Activated gamma-delta T cell treated with anti-CD3 and anti-CD28 coated beads, Interleukin-2, amount 50 U/mL, for 16 hours (primary cell): ENCODE measurements around the gene CHD6.

ENCODE experiments used
- DNase-seq: peaks from one replicate; pipeline ENCODE4 v3.0.0-alpha.2; 2020; ENCODE audit warnings: low read depth

Gene CHD6

DNA sequence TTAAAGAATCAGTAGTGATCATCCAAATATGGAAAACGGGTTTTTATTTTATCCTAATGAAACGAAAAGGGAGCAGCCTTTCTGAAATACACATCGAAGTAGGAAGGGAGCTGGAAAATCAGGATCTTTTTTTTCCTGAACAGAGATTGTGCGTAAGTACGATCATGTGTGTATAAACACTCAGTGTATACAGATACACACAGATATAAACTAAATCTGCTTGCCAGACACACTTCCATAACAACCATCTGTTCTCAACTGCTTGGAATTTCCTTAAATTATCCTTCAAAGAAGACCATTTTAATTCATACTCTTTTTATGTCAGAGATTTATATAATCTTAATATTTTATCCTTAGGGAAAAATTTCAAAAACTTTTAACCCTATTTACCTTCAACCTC lies 110.7 kb downstream of the CHD6 start:
- DNase-seq = no peak

DNA sequence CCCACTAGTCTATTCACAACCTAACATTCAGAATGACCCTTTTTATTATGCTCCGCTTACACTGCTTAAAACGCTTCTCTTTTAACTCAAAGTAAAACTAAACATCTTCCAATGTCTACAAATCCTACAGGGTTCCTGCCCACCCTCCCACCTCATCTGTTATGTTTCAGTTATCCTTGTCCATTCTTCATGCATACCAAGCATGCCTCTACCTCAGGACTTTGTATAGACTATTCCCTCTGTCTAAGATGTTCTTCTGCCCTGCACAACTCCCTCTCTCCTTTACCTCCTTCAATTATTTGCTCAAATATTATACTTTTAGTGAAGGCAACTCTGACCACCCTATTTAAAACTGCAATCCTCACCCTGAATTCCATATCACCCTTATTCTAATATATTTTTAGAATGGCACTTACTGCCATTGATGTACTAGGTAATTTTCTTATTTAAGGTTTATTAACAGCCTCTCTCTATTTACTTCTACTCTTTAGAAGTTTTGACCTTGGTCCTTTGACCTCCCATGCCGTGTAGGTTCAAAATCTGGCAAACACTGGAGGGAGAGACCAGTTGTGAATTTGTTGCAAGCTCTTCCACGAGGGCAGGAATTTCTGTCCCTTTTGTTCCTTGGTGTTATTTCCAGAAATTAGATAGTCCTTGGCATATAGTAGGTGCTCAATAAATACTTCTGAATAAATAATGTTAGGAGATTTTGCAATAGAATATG lies 111.8 kb downstream of the CHD6 start:
- DNase-seq = no peak

DNA sequence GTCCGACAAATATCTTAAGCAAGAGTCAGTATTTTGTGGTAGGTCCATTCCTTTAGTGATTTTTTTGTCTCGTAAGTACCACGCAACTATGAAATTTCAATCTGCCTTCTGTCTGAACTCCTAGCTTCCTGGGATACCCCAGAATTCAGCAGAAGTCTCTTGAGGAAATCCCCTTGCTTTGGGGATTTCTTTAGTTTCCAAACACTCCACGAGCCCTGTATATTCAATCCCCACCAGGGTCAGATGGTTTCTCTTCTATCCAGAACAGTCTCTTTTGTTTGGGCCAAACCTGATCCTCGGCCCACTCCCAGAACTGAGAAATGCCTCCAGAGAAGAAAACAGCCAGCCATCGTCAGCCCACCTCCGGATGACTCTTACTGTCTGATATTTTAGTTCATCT lies 113.0 kb downstream of the CHD6 start:
- DNase-seq = no peak

DNA sequence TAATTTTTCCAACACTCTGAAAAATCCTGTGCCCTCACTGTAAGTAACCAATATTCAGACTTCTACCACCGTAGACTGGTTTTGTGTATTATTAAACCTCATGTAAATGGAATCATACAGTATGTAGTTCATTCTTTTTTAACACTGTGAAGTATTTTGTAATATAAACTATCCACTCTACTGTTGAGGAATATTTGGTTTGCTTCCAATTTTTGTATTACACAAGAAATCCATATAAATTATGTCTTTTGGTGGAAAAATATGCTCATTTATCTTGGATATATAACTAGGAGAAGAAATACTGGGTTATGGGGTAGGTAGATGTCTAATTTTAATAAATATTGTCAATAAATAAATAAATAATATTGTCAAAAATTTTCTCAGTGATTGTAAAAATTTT lies 116.8 kb downstream of the CHD6 start:
- no peak for DNase-seq

DNA sequence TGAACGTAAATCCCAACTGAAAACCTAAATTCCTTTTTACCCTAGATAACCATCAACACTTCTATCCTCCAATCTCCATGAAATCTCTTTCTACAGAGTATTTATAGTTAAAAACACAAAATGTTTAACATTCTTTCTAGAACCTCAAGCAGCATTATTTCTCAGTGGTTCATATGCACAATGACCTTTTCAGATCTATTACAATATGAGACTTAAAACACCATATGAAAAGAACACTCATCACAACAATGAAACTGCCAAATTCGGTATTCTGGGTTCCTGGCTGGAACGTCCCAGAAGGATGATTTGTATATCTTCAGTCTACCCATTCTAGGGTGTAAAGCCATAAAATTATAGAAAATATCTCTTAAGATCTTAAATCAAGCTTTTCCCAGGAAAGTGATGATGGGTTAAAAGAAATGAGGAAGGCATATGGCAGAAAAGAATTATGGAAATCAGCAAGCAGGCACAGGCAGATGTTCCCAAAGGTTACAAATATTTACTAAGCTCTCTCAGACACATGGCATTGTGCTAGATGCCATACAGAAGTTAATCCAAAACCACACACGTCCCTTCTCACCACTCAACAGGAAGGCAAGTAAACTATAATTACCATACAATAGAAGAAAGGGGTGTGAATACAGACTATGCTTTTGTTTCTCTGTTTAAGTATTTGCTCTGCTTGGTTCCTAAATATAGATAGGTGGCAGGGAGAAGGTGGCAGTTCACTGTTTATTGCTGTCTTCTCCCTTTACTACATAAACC lies 118.0 kb downstream of the CHD6 start:
- DNase-seq = no peak

DNA sequence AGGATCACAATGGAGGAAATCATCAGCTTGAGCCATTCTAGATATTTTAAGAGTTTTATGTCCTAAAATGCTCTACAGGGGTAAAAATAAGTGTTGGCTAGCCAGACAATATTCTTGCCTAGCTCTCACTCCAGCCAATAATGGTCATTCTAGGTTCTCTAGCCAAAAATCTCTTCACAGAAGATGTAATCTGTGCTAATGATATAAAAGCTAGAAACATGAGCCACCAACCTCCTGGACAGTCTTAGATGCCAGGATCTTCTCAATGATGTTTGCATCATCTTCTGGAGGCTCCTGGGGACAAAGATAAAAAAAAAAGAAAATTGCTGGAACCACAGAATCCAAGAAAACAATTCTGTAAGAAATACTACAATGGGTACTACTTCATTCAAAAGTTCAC lies 119.1 kb downstream of the CHD6 start:
- DNase-seq = no peak

DNA sequence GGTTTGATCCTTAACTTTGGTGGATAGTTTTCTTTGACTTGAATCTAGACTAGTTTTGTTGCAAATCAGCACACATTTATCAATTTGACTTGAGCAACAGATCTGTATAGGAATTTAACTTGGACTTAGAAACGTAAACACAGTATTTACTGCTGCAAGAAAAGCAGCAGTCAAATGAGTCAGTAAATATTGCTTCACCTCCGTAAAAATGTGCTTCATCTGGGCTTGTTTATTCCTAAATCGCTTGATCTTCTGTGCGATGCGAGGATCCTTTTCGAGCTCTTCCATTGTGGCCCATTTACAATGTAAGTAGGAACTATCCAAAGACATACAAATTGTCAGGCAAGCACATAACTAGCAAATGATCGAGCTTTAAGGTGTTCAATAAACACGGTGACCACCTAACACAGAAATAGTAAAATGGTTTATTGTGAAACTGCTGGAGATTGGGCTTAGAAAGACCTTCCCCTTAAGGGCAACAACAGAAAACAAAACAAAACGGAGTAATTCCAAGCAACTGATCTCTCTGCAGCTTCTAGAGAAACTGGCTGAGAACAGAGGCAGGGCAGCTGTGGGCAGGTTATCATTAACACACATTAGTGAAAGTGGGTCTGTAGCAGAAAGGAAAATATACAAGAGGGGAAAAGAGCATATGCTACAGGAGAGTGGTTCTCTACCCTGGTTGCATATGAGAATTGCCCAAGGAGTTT lies 120.8 kb downstream of the CHD6 start:
- DNase-seq = no peak

DNA sequence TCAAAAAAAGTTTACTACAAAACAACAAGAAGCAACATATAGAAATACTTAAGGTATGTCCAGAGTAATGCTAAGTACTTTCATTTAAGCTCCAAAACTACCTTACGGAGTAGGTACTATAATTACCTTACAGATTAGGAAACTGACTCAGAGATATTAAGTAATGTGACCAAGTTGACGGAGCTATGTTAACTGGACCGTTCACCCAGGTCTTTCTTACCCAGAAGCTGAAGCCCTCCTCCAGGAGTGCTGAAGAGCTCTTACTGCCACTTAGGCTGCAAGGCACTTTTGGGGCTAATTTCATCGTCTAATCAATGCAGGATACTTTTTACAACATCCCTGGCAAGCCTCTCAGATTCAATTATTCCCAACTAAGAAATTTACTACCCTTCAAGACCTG lies 123.7 kb downstream of the CHD6 start:
- no peak for DNase-seq

DNA sequence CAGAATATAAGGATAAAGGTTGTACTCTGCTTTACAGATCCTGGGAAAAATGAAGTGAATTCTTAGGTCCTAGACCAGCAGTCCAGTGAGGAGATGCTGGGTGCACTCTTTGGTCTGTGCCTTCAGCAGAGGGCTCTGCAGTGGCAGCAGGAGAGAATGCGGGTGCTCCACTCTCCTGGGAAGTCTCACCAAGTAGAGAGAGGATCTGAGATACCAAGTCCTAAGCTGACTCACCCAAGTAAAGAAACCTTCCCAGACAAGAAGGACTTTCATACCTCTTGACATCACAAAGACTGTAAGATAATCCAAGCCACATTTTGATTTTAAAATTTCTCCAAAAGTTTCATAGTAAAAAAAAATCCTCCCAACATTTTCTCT lies 134.6 kb downstream of the CHD6 start:
- DNase-seq = no peak

DNA sequence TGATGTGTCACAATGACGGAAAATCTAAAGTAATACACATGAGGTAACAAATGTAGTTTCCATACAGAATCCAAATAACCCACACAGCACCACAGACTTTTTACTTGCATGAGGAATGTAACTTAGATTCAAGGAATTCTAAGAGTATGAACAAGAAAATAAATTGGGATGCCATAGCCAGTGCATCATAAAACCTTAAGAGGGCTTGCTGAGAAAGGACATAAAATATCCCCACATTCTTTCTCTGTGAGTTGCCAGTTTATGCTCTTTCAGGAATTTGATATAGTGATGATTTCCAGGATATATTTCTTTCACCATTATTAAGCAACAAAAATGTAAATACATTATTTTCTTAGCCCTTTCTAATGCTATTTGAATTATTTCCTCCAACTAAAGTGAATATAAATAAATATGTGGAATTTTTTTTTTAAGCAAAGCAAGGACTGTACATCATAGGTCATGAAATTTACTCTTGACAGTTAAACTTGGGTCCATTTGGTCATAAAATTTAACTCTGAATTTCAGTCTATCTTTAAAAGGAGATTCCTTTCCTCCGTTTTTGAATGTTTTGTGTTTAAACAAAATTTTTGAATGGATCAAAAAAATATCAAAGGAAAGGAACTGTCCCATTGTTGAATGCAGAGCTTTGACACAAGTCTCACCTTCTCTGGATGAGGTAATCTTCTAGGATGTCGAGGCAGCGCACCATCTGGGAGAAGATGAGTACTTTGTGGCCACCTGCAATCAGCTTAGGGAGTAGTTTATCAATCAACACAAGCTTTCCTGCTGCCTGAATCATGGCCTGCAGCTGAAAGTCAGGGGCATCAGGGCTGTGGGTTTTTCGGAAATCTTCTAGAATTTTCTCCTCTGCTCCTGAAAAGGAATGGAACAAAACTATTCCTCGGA lies 135.3 kb downstream of the CHD6 start:
- no peak for DNase-seq

DNA sequence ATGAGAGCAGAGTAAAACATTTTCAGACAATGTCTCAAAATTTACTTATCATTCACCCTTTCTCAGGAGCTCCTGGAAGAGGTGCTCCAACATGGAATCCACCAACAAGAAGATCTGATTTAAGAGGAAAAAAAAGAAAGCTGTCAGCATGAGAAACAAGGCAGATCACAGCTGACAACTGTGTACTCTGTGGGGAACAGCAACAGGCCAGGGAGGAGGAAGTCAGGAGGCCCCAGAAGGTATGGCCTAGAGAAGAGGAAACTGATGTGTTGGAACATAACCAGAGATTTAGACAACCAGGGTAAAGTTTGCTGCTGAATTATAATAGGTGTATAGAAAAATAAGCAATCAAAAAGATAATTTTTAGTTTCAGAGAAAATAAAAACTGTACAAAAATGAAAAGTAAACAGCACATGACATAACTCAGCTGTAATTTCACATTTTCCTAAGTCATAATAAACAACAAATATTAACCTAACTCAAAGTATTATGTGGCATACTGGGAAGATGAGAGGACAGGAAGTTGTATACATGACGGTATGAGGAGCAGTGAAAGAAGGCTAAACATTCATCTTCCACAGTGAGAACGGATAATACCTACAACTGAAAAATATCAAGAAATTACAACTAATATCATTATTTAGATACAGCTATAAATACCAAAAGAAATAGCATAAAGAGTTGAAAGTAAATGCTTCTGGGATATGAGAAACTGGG lies 138.0 kb downstream of the CHD6 start:
- DNase-seq = no peak

DNA sequence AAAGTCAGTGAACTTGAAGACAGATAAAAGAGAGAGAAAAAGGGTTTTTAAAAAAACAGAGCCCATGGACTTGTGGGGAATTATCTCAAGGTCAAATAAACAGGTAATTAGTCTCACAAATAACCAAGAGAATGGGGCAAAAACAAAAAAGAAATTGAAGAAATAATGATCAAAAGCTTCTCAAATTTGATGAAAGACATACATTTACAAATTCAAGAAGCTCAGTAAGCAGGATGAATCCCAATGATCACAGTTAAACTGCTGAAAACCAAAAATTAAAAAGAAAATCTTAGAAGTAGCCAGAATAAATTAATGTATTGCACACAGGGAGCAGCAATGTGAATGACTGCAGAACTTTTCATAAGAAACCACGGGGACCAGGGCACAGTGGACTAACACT lies 139.1 kb downstream of the CHD6 start:
- DNase-seq = no peak

DNA sequence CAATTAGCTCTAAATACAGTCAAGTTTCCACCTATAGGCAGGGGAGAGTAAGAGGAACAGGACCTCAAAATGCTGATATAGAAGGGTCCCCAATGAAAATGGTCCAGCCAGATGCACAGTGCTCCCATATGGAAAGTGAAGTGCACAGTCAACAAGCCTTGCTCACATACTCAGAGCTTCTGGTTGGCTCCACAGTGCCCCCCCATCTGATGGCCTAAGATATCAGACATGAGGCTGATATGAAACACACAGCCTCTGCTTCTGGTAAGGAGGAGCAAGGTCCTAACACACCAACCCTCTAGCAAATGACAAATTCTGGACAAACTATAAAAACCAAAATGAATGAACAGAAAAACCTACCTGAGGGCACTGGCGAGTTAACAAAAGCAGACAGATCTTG lies 140.2 kb downstream of the CHD6 start:
- DNase-seq = no peak

DNA sequence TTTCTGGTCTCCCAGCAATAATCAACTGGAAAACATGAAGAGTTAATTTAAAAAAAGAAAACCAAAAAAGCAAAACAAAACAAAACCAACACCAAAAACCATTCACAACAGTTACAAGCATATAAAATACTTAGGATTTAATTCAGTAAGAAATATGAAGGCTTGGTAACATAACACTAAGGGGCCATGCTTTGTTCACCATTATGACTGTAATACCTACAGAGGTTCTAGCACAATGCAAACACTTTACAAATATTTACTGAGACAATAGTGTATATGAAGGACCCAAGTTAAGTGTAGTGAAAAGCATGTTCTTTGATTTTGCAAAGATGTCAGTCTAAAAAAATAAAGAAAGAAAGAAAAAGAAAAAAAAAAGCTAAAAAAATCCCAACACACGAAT lies 141.7 kb downstream of the CHD6 start:
- no peak for DNase-seq

DNA sequence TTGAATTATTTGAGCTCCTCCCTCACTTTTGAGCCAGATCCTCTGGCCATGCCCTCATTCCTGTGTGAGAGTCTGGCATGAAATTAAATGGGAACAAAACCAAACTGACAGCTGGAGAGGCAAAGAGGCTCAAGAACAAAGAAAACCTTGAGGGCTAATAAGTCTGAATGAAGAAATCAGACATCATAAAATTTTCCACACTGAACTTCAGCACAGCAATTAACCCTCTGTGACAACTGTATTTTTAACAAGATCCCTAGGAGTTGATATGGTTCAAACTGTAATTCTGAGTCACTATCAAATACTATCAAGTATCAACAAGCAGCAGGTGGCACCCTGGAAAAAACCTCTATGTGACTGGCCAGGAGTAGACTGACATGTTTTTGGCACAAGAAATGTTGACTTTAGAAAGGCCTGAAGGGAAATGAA lies 142.2 kb downstream of the CHD6 start:
- no peak for DNase-seq

DNA sequence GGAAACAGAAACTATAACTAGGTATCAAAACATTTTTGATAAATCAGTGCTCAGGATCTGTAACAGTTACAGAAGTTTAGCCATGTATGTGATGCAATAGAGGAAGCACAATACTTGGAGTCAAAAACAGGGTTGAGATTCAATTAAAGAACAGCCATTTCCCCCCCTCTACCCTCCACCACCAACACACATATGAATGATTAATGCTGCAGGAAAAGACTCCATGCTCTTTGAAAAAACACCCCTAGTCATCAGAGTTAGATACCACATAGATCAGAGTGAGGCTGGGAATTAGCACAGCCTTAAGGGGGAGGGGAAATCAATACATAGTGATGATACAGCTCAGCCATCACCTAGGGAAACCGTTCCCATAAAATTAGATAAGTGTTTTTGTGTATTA lies 142.7 kb downstream of the CHD6 start:
- DNase-seq = no peak

DNA sequence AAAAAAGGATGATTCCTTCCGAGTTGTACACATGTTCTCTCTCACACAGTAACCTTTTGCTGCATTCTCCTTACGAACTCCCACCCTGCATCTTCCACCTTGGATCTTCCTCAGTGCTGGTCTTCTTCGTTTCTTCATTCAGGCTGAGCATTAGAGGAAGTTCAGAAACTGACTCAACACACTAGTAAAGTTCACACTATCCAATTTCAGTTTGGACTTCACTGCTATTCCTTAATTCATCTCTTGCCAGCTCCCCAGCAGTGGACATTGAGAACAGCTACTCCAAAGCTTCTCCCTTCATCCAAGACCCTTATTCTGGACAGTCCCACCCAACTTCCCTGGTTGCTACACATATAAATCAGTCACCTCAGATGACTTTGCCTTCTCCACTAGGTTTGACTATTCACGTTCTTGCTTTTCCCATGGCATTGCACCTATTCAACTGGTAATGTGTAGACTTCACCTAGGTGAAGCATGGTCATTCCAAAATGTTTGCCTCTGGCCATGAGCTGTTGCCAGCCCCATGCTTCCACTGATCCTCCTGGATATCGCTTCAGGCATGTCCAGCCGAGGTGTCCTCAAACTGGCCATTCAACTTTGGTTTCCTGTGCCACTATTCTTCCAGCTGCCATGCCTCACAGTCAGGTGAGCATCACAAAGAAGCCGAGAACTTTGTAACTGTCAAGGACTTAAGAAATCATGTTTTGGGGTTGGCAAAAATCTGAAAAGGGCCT lies 147.6 kb downstream of the CHD6 start:
- no peak for DNase-seq

DNA sequence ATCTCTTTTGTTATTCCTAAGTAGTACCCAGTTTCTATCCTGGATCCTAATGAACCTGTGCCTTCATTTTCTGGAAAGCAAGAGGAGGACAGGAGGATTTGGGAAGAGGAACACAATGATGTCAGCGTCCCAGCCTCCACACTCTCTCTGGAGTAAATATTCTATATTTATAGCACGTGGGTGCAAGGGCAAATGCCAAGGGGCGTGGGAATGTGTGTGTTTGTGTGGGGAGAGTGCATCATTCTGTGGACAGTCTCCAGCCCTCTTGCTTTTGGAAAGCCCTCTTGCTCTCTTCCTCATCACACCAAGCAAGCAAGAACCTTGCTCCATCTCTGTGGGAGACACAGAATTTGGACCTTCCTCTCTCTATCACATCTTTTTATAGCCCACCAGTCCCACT lies 148.3 kb downstream of the CHD6 start:
- DNase-seq = no peak

DNA sequence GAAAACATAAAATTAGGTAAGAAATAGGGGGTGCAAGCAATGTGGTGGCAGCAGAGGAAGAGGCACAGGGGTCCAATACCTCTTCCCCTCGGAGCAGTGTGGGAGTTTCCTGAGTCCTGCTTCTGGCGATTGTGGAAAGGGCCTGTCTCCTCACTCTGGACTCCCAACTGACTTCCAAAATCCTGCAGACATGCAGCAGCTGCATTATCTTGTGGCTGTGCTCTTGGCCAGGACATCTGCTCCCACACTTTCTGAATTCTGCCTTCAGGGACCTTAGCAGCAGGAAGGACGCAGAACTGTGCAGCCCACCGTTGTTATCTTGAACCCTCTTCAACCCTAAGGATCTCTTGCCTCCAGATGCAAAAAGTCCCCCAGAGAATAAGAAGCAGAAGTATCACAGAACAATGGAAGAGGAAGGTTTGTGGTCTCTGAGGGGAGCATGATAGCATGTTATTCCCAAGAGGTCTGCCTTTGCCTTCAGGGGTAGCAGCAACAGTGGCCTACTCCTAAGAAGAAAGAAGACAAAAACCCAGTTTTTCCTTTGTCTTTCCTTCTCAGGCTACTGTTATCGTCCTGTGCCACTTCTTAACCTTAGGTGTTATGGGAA lies 149.1 kb downstream of the CHD6 start:
- no peak for DNase-seq

DNA sequence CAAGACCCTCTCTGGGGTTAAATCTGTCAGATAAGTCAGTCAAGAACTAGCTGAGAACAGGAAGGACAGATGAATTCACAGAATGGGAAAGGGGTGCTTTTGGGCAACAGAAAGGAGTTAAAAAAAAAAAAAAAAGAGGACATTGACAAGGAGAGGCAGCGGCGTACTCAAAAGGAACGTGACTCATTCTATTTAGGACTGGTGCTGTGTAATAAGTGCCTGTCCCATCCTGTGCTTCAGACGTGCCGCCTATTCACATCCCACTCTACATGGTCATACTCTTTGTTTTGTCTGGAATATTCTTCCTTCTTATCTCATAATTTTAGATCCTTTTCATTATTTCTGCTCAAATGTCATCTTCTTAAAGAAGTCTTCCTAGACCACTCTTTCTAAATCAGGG lies 150.5 kb downstream of the CHD6 start:
- DNase-seq = no peak
